ENCODE results near the gene PLCXD3.

Gene PLCXD3

GRCh38 chr5:41281215-41281810 is 229.1 kb downstream of the PLCXD3 start:
- peak; percentile 3 for DNase-seq (ENCODE audit: low spot score)

DNA sequence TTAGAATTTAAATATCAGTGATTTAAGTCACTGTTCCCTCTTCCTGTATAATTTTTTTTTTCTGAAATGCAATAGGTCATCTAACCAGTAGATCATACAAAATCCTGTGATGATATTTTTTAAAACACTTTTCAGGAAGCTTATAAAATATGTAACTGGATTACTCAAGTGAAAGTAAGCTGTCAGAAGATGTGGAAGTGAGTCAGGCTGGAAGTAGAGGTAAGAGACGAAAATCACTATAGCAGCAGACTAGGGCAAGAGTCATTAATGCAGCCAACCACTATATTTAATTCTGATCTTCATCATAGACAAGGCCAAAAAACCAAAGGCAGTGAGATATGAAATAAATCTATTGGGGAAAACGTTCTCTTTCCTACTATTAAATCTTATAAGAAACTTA is 231.4 kb downstream of the PLCXD3 start:
- DNase-seq (ENCODE audit: low spot score), result no peak

- DNase-seq (ENCODE audit: low spot score), result no peak
Observed at GRCh38 chr5:41277476-41278245, 232.7 kb downstream of the PLCXD3 start.

- DNase-seq (ENCODE audit: low spot score), result no peak
Observed at GRCh38 chr5:41275813-41276512, 234.4 kb downstream of the PLCXD3 start.

GRCh38 chr5:41270423-41271251 is 239.8 kb downstream of the PLCXD3 start:
- DNase-seq (ENCODE audit: low spot score), result peak; percentile 48

DNA sequence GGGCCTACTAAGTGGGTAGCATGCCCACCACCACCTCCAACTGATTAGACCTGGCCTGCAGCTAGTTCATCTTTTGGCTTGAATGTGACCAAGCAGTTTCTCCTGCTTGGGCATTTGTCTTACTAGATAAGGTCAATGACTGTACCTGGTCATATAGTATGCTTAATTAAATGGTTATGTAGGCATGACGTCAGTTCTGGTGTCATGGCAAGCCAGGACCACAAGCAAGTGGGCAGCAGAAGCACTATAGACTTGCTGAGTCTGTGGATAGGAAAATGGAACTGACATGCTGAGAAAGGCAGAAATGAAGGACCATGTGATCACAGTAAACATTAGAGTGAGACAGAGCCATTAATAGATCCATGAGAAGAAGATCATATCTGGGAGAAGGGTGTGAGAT is 241.5 kb downstream of the PLCXD3 start:
- no peak for DNase-seq (ENCODE audit: low spot score)

- no peak for DNase-seq (ENCODE audit: low spot score)
Observed at GRCh38 chr5:41266377-41266776, 244.0 kb downstream of the PLCXD3 start.

DNA sequence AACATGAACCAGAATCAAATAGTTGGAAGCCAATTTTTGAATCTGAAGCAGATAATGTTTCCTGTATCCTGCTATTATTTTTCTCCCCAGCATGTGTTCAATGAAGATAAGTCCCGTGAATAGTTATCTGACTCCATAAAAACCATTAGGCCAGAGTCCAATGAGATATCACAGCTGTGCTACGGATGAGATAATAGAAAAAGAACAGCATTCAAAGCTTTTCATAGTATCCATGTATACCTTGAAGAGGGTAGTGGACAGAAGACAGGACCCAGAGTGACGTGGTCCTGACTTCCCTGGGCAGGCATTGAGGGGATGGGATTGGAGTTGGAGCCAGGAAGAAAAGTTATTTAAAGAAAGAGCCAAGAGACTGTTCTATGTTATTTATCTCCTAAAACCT is 246.4 kb downstream of the PLCXD3 start:
- DNase-seq (ENCODE audit: low spot score), result no peak

- no peak for DNase-seq (ENCODE audit: low spot score)
Observed at GRCh38 chr5:41263335-41263734, 247.1 kb downstream of the PLCXD3 start.
